ENCODE data around the gene LRRC4C. TPM values are rescaled to one million over a fixed set of nuclear protein-coding genes. Genes with fewer than 3 reads are reported as not detected.
"Not testable (repeated sequence)": the region's sequence is repeated elsewhere in the genome, so short reads cannot be mapped to it uniquely, and the experiment has no call there.

The LRRC4C gene
- total RNA-seq, 1 donor from 2014 or later = 2.2 TPM

DNA sequence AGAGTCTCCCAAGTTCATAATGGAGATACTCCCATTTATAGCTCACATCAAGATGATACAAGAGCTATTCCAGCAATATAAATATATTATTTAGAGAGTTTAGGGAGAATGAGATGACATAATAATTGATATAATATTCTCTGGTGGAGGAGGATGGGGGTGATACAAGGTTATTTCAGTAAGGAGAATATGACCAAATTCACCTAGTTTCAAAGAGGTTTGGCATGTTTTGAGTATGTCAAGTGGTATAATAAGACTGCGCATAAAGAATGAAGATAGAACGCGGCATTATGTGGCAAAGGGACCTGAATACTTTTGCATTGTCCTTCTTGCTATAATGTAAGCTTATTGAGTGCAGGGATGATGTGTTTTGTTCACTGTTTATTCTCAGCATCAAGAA, 1283.5 kb downstream of the LRRC4C start:
- DNase-seq (no peak), ATAC-seq (no peak)
- Histone ChIP-seq H3K4me3 (no peak overlapping the region), H3K36me3 (no peaks in the 10 kb centered on the region), H3K9me3 (no peaks in the 10 kb centered on the region), H3K27me3 (no peaks in the 10 kb centered on the region), H3K27ac (no peak overlapping the region), H3K4me1 (no peaks in the 10 kb centered on the region)
- TF ChIP-seq, protein P1, sequence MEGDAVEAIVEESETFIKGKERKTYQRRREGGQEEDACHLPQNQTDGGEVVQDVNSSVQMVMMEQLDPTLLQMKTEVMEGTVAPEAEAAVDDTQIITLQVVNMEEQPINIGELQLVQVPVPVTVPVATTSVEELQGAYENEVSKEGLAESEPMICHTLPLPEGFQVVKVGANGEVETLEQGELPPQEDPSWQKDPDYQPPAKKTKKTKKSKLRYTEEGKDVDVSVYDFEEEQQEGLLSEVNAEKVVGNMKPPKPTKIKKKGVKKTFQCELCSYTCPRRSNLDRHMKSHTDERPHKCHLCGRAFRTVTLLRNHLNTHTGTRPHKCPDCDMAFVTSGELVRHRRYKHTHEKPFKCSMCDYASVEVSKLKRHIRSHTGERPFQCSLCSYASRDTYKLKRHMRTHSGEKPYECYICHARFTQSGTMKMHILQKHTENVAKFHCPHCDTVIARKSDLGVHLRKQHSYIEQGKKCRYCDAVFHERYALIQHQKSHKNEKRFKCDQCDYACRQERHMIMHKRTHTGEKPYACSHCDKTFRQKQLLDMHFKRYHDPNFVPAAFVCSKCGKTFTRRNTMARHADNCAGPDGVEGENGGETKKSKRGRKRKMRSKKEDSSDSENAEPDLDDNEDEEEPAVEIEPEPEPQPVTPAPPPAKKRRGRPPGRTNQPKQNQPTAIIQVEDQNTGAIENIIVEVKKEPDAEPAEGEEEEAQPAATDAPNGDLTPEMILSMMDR (IDR thresholded peaks at IDR 0.05) = no peak
- intact Hi-C loops (cut with DNase I) = no loop called here

DNA sequence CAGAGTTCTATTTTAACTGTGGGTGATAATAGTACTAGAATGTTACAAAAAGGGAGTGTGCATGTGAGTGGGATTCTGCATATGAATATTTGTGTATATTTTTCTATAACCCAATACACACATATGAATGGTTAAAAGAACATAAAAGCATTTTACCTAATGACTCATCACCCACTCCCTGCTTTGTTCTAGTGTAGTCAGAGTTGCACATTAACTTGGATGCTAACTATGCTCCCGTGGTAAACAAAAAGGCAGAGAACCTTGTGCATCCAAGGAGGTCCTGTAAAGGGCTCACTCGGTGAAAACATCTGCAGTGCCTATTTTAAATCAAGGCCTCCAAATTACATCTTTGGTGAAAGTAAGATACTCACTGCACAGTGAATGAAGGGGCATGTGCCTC, 1289.4 kb downstream of the LRRC4C start:
- TF ChIP-seq, protein P1 (IDR thresholded peaks at IDR 0.05) = no peak
- ATAC-seq (no peak), DNase-seq (no peak)
- Histone ChIP-seq H3K4me1 (no peaks in the 10 kb centered on the region), H3K27me3 (no peaks in the 10 kb centered on the region), H3K27ac (no peak overlapping the region), H3K9me3 (no peaks in the 10 kb centered on the region), H3K4me3 (no peak overlapping the region), H3K36me3 (no peaks in the 10 kb centered on the region)
- intact Hi-C loops (cut with DNase I) = no loop called here

DNA sequence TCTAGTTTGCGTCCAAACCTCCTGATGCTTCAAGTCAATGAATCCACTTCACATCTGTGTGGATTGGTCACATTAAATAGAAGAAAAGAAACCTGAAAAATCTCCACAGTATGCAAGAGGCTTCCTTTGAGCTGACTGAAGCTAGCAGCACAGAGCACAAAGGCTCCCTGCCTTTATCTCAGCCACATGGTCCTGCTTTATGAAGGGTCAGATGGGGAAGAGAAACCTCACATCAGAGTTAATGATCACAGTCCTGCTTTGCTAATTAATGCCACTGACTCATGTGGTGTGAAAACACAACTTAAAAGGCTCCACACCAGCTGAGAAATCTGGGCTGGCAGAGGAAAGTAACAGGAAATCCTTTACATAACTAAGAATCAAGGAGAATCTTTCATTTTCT, 1291.0 kb downstream of the LRRC4C start:
- DNase-seq = no peak
- H3K4me3 ChIP-seq = no peak overlapping the region
- no peaks in the 10 kb centered on the region for H3K36me3 ChIP-seq
- H3K27me3 ChIP-seq = no peaks in the 10 kb centered on the region
- TF ChIP-seq, protein P1 (IDR thresholded peaks at IDR 0.05) = no peak
- no peaks in the 10 kb centered on the region for H3K4me1 ChIP-seq
- intact Hi-C loops (cut with DNase I) = no loop called here
- no peaks in the 10 kb centered on the region for H3K9me3 ChIP-seq
- ATAC-seq = no peak
- H3K27ac ChIP-seq = no peak overlapping the region

DNA sequence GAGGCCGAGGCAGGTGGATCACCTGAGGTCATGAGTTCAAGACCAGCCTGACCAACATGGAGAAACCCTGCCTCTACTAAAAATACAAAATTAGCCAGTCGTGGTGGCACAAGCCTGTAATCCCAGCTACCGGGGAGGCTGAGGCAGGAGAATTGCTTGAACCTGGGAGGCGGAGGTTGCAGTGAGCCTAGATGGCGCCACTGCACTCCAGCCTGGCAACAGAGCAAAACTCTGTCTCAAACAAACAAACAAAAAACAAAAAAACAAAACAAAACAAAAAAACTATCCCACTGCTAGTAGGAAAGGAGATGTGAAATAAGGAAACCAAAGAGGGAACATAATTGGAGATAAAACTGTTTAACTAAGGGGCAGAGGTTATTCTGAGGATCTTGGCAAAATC, 1291.6 kb downstream of the LRRC4C start:
- H3K27me3 ChIP-seq; intact Hi-C loops (cut with DNase I); H3K9me3 ChIP-seq; DNase-seq; H3K27ac ChIP-seq; H3K36me3 ChIP-seq; ATAC-seq; H3K4me1 ChIP-seq; H3K4me3 ChIP-seq: not testable (repeated sequence)

DNA sequence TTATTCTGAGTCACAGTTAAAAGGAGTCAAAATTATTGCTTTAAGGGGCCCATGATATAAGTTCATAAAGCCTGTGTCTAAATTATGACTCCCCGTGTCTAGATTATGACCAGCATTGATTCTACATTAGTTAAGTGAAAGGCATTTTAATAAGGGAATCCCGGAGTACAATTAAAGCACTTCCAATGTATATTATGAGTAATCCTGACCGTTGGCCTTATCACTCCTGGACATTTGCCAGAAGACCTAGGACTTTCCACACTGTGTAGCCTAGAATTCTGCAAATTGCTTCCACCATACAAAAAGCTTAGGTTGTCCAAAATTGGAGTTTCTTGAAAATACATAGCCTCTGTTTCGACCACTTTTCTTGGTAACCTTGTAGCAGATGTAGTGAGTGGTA, 1292.6 kb downstream of the LRRC4C start:
- no peaks in the 10 kb centered on the region for H3K9me3 ChIP-seq
- intact Hi-C loops (cut with DNase I) = no loop called here

DNA sequence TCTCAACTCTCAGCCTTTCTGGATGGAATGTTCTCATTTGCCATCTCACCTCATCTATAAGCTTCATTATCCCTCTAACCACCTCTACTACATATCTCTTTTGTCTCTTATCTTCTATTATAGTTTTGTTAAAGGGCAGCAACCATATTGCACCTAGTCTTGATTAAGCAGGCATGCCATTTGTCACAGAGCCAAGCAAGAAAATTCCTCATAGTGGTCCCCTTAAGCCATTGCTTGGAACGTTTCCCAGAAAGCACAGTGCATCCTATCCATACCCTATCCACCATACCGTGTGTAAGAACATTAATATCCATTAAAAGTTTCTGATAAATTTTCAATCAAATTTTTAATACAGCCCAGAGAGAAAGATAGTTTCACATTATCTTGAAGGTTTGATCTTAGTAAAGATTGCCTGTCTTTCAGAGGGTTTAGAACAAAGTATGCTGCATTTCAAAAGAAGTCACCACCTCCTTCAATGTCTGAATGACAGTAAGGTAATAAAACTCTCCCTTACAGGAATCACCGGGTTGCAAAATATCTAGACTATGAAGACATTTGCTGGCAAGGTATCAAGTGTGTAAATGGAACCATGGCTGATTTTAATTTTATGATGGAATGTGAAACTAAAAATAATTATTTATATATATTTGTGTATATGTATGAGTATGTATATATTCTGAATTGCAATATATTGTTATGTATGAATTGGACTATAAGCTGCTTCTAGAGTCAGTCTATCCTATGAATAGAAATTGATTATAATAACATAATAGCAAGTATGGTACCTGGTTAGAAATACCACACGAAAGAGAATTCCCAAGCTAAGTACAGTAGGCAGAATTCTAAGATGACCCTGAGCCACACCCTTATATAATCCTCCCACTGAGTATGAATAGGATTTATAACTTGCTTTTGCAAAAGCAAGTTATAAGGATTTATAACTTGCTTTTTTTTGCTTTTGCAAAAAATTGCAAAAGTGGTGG, 1296.3 kb downstream of the LRRC4C start:
- intact Hi-C loops (cut with DNase I) = no loop called here
- H3K4me1 ChIP-seq = no peaks in the 10 kb centered on the region
- H3K27ac ChIP-seq = no peak overlapping the region
- no peak for DNase-seq
- TF ChIP-seq, protein P1 (IDR thresholded peaks at IDR 0.05) = no peak
- H3K9me3 ChIP-seq = no peaks in the 10 kb centered on the region
- no peaks in the 10 kb centered on the region for H3K27me3 ChIP-seq
- ATAC-seq = no peak
- no peaks in the 10 kb centered on the region for H3K36me3 ChIP-seq
- H3K4me3 ChIP-seq = no peak overlapping the region

More for the DNA sequence above, 1292.6 kb downstream of the LRRC4C start:
- Histone ChIP-seq H3K4me3 (no peak overlapping the region), H3K4me1 (no peaks in the 10 kb centered on the region), H3K27ac (no peak overlapping the region), H3K36me3 (no peaks in the 10 kb centered on the region), H3K27me3 (no peaks in the 10 kb centered on the region)
- TF ChIP-seq, protein P1 (IDR thresholded peaks at IDR 0.05) = no peak
- ATAC-seq (no peak), DNase-seq (no peak)

Measured in upper lobe of right lung (tissue), 1 donor.